Prostate gland (tissue), 2 donors: ENCODE results near the gene KCNQ4. TPM values are rescaled to one million over a fixed set of nuclear protein-coding genes. Genes with fewer than 3 reads are reported as not detected.

Source experiments
- DNase-seq: peaks from one replicate; pipeline ENCODE4 v3.0.0-alpha.2; 2019; ENCODE audit warnings: low spot score
- H3K27ac ChIP-seq, 2 donors: fragments of 200-600 bp; sonication (generic); 2 replicates each; pipeline ENCODE4 v1.5.1; 2017 to 2019
- H3K27me3 ChIP-seq: fragments of 200-600 bp; sonication (generic); replicated peaks from 2 replicates; pipeline ENCODE4 v1.5.1; 2019; ENCODE audit not compliant: insufficient read depth
- H3K36me3 ChIP-seq, 2 donors: fragments of 200-600 bp; sonication (generic); 1 replicate in 1 of 2; 2 replicates in 1 of 2; pipeline versions ENCODE4 v1.5.1 to v1.8.1; 2017 to 2019
- H3K4me1 ChIP-seq: fragments of 200-600 bp; sonication (generic); replicated peaks from 2 replicates; pipeline ENCODE4 v1.5.1; 2019
- H3K4me3 ChIP-seq, 2 donors: fragments of 200-600 bp; sonication (generic); 2 replicates each; pipeline ENCODE4 v1.5.1; 2017 to 2019
- H3K9me3 ChIP-seq: fragments of 200-600 bp; sonication (generic); 2 replicates; pipeline ENCODE4 v1.5.1; 2017
- POLR2A ChIP-seq: fragments of 450-650 bp; IDR thresholded peaks from one replicate; pipeline ENCODE4 v1.6.1; 2016; ENCODE audit warnings: antibody characterized with exemption, mild to moderate bottlenecking
- POLR2AphosphoS5 ChIP-seq: sonication (generic); formaldehyde crosslinking; IDR thresholded peaks from one replicate; pipeline ENCODE4 v1.6.1; 2017; ENCODE audit warnings: antibody characterized with exemption
- WGBS: methylation state at CpG from one replicate; pipeline ENCODE4 v1.1.5; 2018; 5-methylcytosine and 5-hydroxymethylcytosine counted together
- intact Hi-C: fragments of 100-400 bp; cut with DNase I; formaldehyde crosslinking; loops from one replicate; pipeline ENCODE4 v1.14.2; 2022
- total RNA-seq, 2 donors: library from RNA; depleted of rRNA; stranded (reverse); fragments of >200 nt; gene quantifications; one replicate each; pipeline ENCODE4 v1.1.0, GENCODE V29; 2016
- TF ChIP-seq, protein P1 (sequence below), 4 experiments: fragments of 200-600 bp in 2 of 4; fragments of 450-650 bp in 2 of 4; sonication (generic) in 2 of 4; IDR thresholded peaks; 1 replicate in 3 of 4; 2 replicates in 1 of 4; pipeline ENCODE4 v1.5.1; 2016 to 2019; ENCODE audit warnings: antibody characterized with exemption in 4 of 4, mild to moderate bottlenecking in 2 of 4, moderate library complexity in 2 of 4

The KCNQ4 gene
- total RNA-seq, 2 donors from 2014 or later: 1.8 to 3.1 TPM

DNA sequence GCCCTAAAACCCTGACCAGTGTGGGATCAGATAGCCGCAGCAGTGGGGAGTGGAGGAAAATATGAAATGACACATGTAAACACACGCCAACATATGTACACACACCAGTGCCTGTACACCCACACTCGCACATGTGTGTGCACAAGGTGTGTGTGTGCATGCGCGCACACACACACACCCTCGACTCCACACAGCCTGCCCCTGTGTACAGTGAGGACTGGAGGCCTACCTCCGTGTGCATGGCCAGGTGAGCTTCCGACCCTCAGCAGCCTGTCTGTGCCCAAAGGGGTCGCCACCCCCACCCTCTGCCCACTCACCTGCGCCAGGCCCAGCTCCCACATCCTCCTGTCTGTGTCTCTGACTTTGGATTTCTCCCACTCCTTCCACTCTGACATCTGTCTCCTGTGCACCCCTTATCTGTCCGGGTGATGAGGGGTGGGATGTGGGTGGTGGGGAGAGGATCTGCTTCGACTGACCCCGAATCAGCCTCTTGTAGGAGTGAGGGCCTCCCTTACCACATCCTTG, 46.9 kb downstream of the KCNQ4 start:
- no peaks in the 10 kb centered on the region for H3K4me1 ChIP-seq
- intact Hi-C loops: no loop called here

DNA sequence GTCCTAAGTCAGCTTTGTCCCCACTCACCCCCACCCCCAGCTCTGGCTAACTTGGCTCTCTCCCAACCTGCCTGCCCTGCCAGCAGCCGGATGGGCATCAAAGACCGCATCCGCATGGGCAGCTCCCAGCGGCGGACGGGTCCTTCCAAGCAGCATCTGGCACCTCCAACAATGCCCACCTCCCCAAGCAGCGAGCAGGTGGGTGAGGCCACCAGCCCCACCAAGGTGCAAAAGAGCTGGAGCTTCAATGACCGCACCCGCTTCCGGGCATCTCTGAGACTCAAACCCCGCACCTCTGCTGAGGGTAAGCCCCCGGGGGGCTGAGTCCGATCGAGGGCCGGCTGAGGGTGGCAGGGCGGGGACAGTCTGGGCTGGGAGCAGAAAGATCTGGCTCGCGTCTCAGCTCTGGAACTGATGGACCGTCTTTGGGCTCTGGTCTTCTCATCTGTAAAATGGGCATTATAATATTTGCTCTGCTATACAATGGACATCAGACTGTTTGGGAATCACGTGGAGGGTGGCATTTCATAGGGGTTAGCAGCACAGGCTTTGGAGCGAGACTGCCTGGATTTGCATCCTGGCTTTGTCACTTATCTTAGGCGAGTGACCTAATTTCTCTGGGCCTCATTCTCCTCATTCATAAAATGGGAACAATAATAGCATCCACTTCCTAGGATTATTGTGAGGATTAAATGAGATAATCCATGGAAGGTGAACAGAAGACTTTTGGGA, 47.6 kb downstream of the KCNQ4 start:
- no peaks in the 10 kb centered on the region for H3K4me1 ChIP-seq
- no peak overlapping the region for H3K4me3 ChIP-seq
- no peaks in the 10 kb centered on the region for H3K36me3 ChIP-seq
- intact Hi-C loops: no loop called here
- WGBS: 86% methylated on average over 22 of the region's 22 CpGs
- no peak overlapping the region for H3K27ac ChIP-seq
- H3K27me3 ChIP-seq: no peaks in the 10 kb centered on the region
- no peaks in the 10 kb centered on the region for H3K9me3 ChIP-seq
- DNase-seq: no peak
- TF ChIP-seq POLR2A: no peak
- TF ChIP-seq POLR2AphosphoS5: no peak
- TF ChIP-seq, protein P1, sequence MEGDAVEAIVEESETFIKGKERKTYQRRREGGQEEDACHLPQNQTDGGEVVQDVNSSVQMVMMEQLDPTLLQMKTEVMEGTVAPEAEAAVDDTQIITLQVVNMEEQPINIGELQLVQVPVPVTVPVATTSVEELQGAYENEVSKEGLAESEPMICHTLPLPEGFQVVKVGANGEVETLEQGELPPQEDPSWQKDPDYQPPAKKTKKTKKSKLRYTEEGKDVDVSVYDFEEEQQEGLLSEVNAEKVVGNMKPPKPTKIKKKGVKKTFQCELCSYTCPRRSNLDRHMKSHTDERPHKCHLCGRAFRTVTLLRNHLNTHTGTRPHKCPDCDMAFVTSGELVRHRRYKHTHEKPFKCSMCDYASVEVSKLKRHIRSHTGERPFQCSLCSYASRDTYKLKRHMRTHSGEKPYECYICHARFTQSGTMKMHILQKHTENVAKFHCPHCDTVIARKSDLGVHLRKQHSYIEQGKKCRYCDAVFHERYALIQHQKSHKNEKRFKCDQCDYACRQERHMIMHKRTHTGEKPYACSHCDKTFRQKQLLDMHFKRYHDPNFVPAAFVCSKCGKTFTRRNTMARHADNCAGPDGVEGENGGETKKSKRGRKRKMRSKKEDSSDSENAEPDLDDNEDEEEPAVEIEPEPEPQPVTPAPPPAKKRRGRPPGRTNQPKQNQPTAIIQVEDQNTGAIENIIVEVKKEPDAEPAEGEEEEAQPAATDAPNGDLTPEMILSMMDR (IDR thresholded peaks at IDR 0.05): no peak

More for the DNA sequence above, 46.9 kb downstream of the KCNQ4 start:
- H3K36me3 ChIP-seq: no peaks in the 10 kb centered on the region
- WGBS: 95% methylated on average over 13 of the region's 13 CpGs
- no peak overlapping the region for H3K4me3 ChIP-seq
- H3K9me3 ChIP-seq: no peaks in the 10 kb centered on the region
- no peak for DNase-seq
- no peak overlapping the region for H3K27ac ChIP-seq
- TF ChIP-seq, protein P1 (IDR thresholded peaks at IDR 0.05): no peak
- TF ChIP-seq POLR2A (no peak), POLR2AphosphoS5 (no peak)
- no peaks in the 10 kb centered on the region for H3K27me3 ChIP-seq

DNA sequence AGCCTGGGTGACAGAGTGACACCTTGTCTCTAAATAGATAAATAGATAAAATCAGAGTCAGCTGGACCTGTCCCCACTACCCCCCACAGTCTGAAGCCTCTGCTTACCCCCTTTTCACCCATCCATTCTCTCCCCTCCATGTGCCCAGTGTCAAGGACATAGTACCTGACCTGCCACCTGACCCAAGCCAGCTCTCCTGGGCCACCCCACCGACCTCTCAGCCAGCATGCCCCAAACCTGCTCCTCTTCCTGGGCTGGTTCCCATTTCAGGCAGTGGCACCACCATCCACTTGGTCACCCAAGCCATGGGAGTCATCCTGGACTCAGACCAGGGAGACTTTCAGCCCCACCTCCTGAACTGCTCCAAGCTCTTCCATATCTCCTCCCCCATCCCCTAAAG, 50.4 kb downstream of the KCNQ4 start:
- TF ChIP-seq POLR2A: no peak
- TF ChIP-seq POLR2AphosphoS5: no peak
- TF ChIP-seq, protein P1 (IDR thresholded peaks at IDR 0.05): no peak
- intact Hi-C loops: no loop called here
- 93% methylated on average over 1 of the region's 1 CpG for WGBS
- DNase-seq: no peak
- Histone ChIP-seq H3K36me3 (no peaks in the 10 kb centered on the region), H3K27me3 (no peaks in the 10 kb centered on the region), H3K4me3 (no peak overlapping the region), H3K9me3 (no peaks in the 10 kb centered on the region), H3K27ac (no peak overlapping the region), H3K4me1 (no peaks in the 10 kb centered on the region)

DNA sequence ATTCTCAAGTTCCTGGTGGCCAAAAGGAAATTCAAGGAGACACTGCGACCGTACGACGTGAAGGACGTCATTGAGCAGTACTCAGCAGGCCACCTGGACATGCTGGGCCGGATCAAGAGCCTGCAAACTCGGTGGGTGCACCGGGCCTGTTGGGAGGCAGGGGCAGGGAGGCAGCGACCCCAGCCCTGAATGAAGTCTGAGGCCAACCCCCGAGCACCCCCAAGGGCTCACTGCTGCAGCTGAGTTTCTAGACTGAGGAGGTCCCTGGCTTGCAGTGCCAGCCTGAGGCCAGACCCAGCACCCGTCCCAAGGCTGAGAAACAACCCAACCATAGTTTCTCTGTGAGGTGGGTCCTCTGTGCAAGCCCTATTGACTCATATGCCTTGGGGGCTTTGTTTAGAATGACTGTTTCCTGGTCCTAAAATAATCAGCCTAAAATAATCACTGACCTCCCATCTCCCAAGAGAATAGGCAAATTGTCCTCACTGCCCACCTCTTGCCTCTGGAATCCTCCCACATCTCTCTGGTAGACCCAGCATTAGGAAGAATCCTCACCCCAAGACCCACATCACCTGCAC, 51.5 kb downstream of the KCNQ4 start:
- intact Hi-C loops: no loop called here

More for the DNA sequence above, 51.5 kb downstream of the KCNQ4 start:
- Histone ChIP-seq H3K27ac (no peak overlapping the region), H3K4me3 (no peak overlapping the region), H3K36me3 (no peaks in the 10 kb centered on the region), H3K4me1 (no peaks in the 10 kb centered on the region), H3K9me3 (no peaks in the 10 kb centered on the region), H3K27me3 (no peaks in the 10 kb centered on the region)
- no peak for TF ChIP-seq POLR2AphosphoS5
- TF ChIP-seq, protein P1 (IDR thresholded peaks at IDR 0.05): no peak
- TF ChIP-seq POLR2A: no peak
- 89% methylated on average over 11 of the region's 11 CpGs for WGBS
- DNase-seq: no peak
